Choroid plexus epithelial cell (primary cell): ENCODE measurements around the gene CDH13.

Experiments
- DNase-seq: peaks from one replicate; pipeline ENCODE4 v3.0.0-alpha.2; 2010; ENCODE audit warnings: low read depth
- H3K4me3 ChIP-seq: 2 replicates; pipeline ENCODE4 v1.5.1; 2011; ENCODE audit warnings: low read depth, mild to moderate bottlenecking, control low read depth, low read length, moderate library complexity
- CTCF ChIP-seq: conservative IDR thresholded peaks from 2 replicates; pipeline ENCODE4 v1.5.1; 2011; ENCODE audit warnings: low read depth, mild to moderate bottlenecking, control low read depth, inconsistent platforms, low read length, moderate library complexity

Gene CDH13

GRCh38 chr16:82971126-82971525, 344.4 kb downstream of the CDH13 start:
- no peak for TF ChIP-seq CTCF
- H3K4me3 ChIP-seq = no peak overlapping the region
- no peak for DNase-seq

- H3K4me3 ChIP-seq = no peak overlapping the region
- TF ChIP-seq CTCF = no peak
- no peak for DNase-seq
Observed at GRCh38 chr16:82972331-82972919, 345.7 kb downstream of the CDH13 start.

- DNase-seq = no peak
- no peak overlapping the region for H3K4me3 ChIP-seq
- no peak for TF ChIP-seq CTCF
Observed at GRCh38 chr16:82979406-82980111, 352.8 kb downstream of the CDH13 start.

GRCh38 chr16:82980810-82981209, 354.0 kb downstream of the CDH13 start:
- DNase-seq = no peak
- no peak for TF ChIP-seq CTCF
- no peak overlapping the region for H3K4me3 ChIP-seq

- DNase-seq = peak; percentile 18
- TF ChIP-seq CTCF = no peak
- no peak overlapping the region for H3K4me3 ChIP-seq
Observed at GRCh38 chr16:82987767-82988166, 361.0 kb downstream of the CDH13 start.

- H3K4me3 ChIP-seq = no peak overlapping the region
- no peak for TF ChIP-seq CTCF
- DNase-seq = peak; percentile 44
Observed at GRCh38 chr16:82990155-82990554, 363.4 kb downstream of the CDH13 start.

- DNase-seq = no peak
- no peak overlapping the region for H3K4me3 ChIP-seq
- TF ChIP-seq CTCF = no peak
Observed at GRCh38 chr16:82991410-82991809, 364.6 kb downstream of the CDH13 start.
